Astrocyte (in vitro differentiated cells and primary cell): Measurements from ENCODE around the gene C1QTNF12.

Experiments used
- CTCF ChIP-seq: IDR thresholded peaks from 2 replicates; pipeline ENCODE4 v1.5.1; 2011; ENCODE audit warnings: low read depth, mild to moderate bottlenecking, inconsistent platforms, low read length, moderate library complexity; ENCODE audit not compliant: insufficient read depth
- EZH2 ChIP-seq: IDR thresholded peaks from 2 replicates; pipeline ENCODE4 v1.6.1; 2012; ENCODE audit warnings: mild to moderate bottlenecking, low read length, inconsistent platforms; ENCODE audit not compliant: insufficient read depth

- TF ChIP-seq CTCF (no peak), EZH2 (no peak)
Observed at GRCh38 chr1:1232208-1232795, 14.2 kb downstream of the C1QTNF12 start, which contains the start of gene B3GALT6.
